Mesendoderm (in vitro differentiated cells): ENCODE measurements around the gene RFT1.

Source experiments
- DNase-seq: peaks from one replicate; pipeline ENCODE4 v3.0.0; 2013
- H2AK5ac ChIP-seq: 2 replicates; pipeline ENCODE4 v1.6.1; 2013; ENCODE audit warnings: low read length, inconsistent platforms
- H2BK120ac ChIP-seq: 2 replicates; pipeline ENCODE4 v1.6.1; 2013; ENCODE audit warnings: low read depth, mild to moderate bottlenecking, low read length, moderate library complexity, mixed read lengths
- H2BK15ac ChIP-seq: replicated peaks from 2 replicates; pipeline ENCODE4 v1.6.1; 2013; ENCODE audit warnings: low read depth, mild to moderate bottlenecking, moderate library complexity
- H2BK5ac ChIP-seq: 2 replicates; pipeline ENCODE4 v1.6.1; 2013; ENCODE audit warnings: low read length, inconsistent platforms
- H3K18ac ChIP-seq: 2 replicates; pipeline ENCODE4 v1.6.1; 2013; ENCODE audit warnings: mild to moderate bottlenecking, low read length, mixed read lengths
- H3K23ac ChIP-seq: one replicate; pipeline ENCODE4 v1.6.1; 2013; ENCODE audit warnings: low read length
- H3K27ac ChIP-seq: 2 replicates; pipeline ENCODE4 v1.5.1; 2013; ENCODE audit warnings: low read depth, mild to moderate bottlenecking, inconsistent platforms, low read length, moderate library complexity
- H3K27me3 ChIP-seq: 2 replicates; pipeline ENCODE4 v1.6.1; 2013; ENCODE audit warnings: low read length, control low read depth, mild to moderate bottlenecking, inconsistent platforms; ENCODE audit not compliant: insufficient read depth, poor library complexity
- H3K36me3 ChIP-seq: 2 replicates; pipeline ENCODE4 v1.6.1; 2013; ENCODE audit warnings: low read length, inconsistent platforms; ENCODE audit not compliant: control insufficient read depth, insufficient read depth
- H3K4ac ChIP-seq: one replicate; pipeline ENCODE4 v1.6.1; 2013; ENCODE audit warnings: low read depth, mild to moderate bottlenecking, low read length, moderate library complexity
- H3K4me1 ChIP-seq: 2 replicates; pipeline ENCODE4 v1.6.1; 2013; ENCODE audit warnings: low read depth, low read length, inconsistent platforms; ENCODE audit not compliant: control insufficient read depth
- H3K4me2 ChIP-seq: 2 replicates; pipeline ENCODE4 v1.6.1; 2013; ENCODE audit warnings: low read length
- H3K4me3 ChIP-seq: 2 replicates; pipeline ENCODE4 v1.5.1; 2013; ENCODE audit warnings: mild to moderate bottlenecking, low read length
- H3K56ac ChIP-seq: one replicate; pipeline ENCODE4 v1.6.1; 2013; ENCODE audit warnings: low read length
- H3K79me1 ChIP-seq: 2 replicates; pipeline ENCODE4 v1.6.1; 2013; ENCODE audit warnings: low read length, inconsistent platforms
- H3K79me2 ChIP-seq: 2 replicates; pipeline ENCODE4 v1.6.1; 2013; ENCODE audit warnings: mild to moderate bottlenecking, low read length; ENCODE audit not compliant: control insufficient read depth, insufficient read depth
- H3K9ac ChIP-seq: 2 replicates; pipeline ENCODE4 v1.6.1; 2013; ENCODE audit warnings: low read length, inconsistent platforms
- H4K5ac ChIP-seq: one replicate; pipeline ENCODE4 v1.6.1; 2013; ENCODE audit warnings: low read length
- H4K8ac ChIP-seq: one replicate; pipeline ENCODE4 v1.6.1; 2013; ENCODE audit warnings: low read depth, mild to moderate bottlenecking, control low read depth, low read length, moderate library complexity
- WGBS: extraction: QIAGEN DNeasy Blood & Tissue Kit; methylation state at CpG from one replicate; pipeline ENCODE4 v1.1.7; 2013; ENCODE audit warnings: low lambda C conversion rate, missing lambda C conversion rate; ENCODE audit not compliant: insufficient coverage; ENCODE audit errors: extremely low coverage; 5-methylcytosine and 5-hydroxymethylcytosine counted together

Gene RFT1

DNA sequence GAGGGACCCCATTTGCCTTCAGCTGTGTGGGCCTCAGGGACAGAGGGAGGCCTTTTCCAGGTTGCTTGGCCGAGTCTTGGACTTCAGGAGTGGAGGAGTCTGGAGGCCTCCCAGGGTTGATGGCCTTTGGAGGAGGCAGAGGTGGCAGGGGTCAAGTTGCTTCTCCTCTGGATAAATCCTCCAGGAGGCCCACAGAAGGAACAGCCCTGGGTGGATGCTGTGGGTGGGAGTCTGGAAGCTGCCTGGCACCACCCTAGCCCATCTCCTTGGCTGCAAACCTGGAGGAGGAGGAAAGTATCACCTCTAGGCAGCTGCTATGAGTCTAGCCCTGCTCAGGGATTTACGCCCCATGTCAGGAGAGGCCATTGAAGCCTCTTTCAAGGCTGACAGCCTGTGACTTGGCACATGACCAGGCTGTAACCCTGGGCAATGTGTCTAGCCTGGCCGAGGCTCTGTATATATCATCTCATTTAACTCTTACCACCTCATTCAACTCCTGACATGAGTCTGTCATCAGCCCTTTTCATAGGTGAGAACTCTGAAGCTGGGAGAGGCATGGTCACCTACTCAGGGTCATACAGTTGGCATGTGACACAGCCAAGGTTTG lies 27.8 kb upstream of the RFT1 start:
- Histone ChIP-seq H2BK5ac (no peak overlapping the region), H3K79me2 (peaks cover 3% of the 10 kb centered on the region), H3K27me3 (no peaks in the 10 kb centered on the region), H3K4me1 (peaks cover 12% of the 10 kb centered on the region), H3K9ac (no peak overlapping the region), H4K5ac (no peak overlapping the region), H3K18ac (no peak overlapping the region), H4K8ac (no peak overlapping the region), H3K4me3 (no peak overlapping the region), H3K27ac (no peak overlapping the region), H3K4me2 (no peak overlapping the region), H2BK15ac (no peak overlapping the region), H3K56ac (no peak overlapping the region), H3K23ac (no peak overlapping the region), H3K36me3 (no peaks in the 10 kb centered on the region), H2AK5ac (no peak overlapping the region), H3K79me1 (peaks cover 8% of the 10 kb centered on the region), H3K4ac (no peak overlapping the region), H2BK120ac (no peak overlapping the region)
- no CpG with 5 or more reads among the region's 3 CpGs for WGBS
- no peak for DNase-seq

GRCh38 chr3:53156368-53156834 lies 26.2 kb upstream of the RFT1 start:
- Histone ChIP-seq H4K5ac (no peak overlapping the region), H3K4me2 (no peak overlapping the region), H3K27me3 (no peaks in the 10 kb centered on the region), H4K8ac (no peak overlapping the region), H3K4me1 (peaks cover 3% of the 10 kb centered on the region), H3K27ac (no peak overlapping the region), H3K79me2 (no peaks in the 10 kb centered on the region), H3K9ac (no peak overlapping the region), H3K79me1 (no peaks in the 10 kb centered on the region), H2BK5ac (no peak overlapping the region), H3K23ac (no peak overlapping the region), H2BK120ac (no peak overlapping the region), H3K4me3 (no peak overlapping the region), H3K18ac (no peak overlapping the region), H2AK5ac (no peak overlapping the region), H2BK15ac (no peak overlapping the region), H3K4ac (no peak overlapping the region), H3K56ac (peak overlapping the region; percentile 45), H3K36me3 (no peaks in the 10 kb centered on the region)
- DNase-seq, result peak; percentile 41
- WGBS, result no CpG with 5 or more reads among the region's 36 CpGs

- no peak overlapping the region for H3K18ac ChIP-seq
Measured at GRCh38 chr3:53155760-53156159, 25.5 kb upstream of the RFT1 start.

GRCh38 chr3:53154881-53155285 lies 24.6 kb upstream of the RFT1 start:
- Histone ChIP-seq H2BK120ac (no peak overlapping the region), H3K79me1 (no peaks in the 10 kb centered on the region), H4K8ac (no peak overlapping the region), H3K4ac (no peak overlapping the region), H4K5ac (no peak overlapping the region), H3K27me3 (no peaks in the 10 kb centered on the region), H3K23ac (no peak overlapping the region), H3K79me2 (no peaks in the 10 kb centered on the region), H3K9ac (no peak overlapping the region), H2AK5ac (no peak overlapping the region), H3K27ac (no peak overlapping the region), H2BK5ac (no peak overlapping the region), H3K18ac (no peak overlapping the region), H2BK15ac (no peak overlapping the region), H3K4me2 (no peak overlapping the region), H3K4me3 (no peak overlapping the region), H3K36me3 (no peaks in the 10 kb centered on the region), H3K4me1 (no peaks in the 10 kb centered on the region), H3K56ac (no peak overlapping the region)
- no peak for DNase-seq
- WGBS, result no CpG with 5 or more reads among the region's 4 CpGs

More at GRCh38 chr3:53155760-53156159, 25.5 kb upstream of the RFT1 start:
- no peak overlapping the region for H3K4ac ChIP-seq
- H3K9ac ChIP-seq, result no peak overlapping the region
- no peaks in the 10 kb centered on the region for H3K27me3 ChIP-seq
- no peak overlapping the region for H2AK5ac ChIP-seq
- H2BK15ac ChIP-seq, result no peak overlapping the region
- H4K5ac ChIP-seq, result no peak overlapping the region
- DNase-seq, result no peak
- no peak overlapping the region for H3K4me2 ChIP-seq
- H3K4me3 ChIP-seq, result no peak overlapping the region
- no peaks in the 10 kb centered on the region for H3K36me3 ChIP-seq
- H3K79me1 ChIP-seq, result no peaks in the 10 kb centered on the region
- WGBS, result no CpG with 5 or more reads among the region's 6 CpGs
- no peak overlapping the region for H4K8ac ChIP-seq
- H2BK5ac ChIP-seq, result no peak overlapping the region
- no peak overlapping the region for H3K27ac ChIP-seq
- no peak overlapping the region for H2BK120ac ChIP-seq
- H3K23ac ChIP-seq, result no peak overlapping the region
- H3K56ac ChIP-seq, result no peak overlapping the region
- peaks cover 3% of the 10 kb centered on the region for H3K4me1 ChIP-seq
- H3K79me2 ChIP-seq, result no peaks in the 10 kb centered on the region

- no peak overlapping the region for H2BK5ac ChIP-seq
- H3K56ac ChIP-seq, result no peak overlapping the region
- H3K27me3 ChIP-seq, result no peaks in the 10 kb centered on the region
- no peaks in the 10 kb centered on the region for H3K36me3 ChIP-seq
- H3K79me2 ChIP-seq, result no peaks in the 10 kb centered on the region
- H3K4me2 ChIP-seq, result no peak overlapping the region
- no peak overlapping the region for H3K4ac ChIP-seq
- H3K79me1 ChIP-seq, result no peaks in the 10 kb centered on the region
- H3K9ac ChIP-seq, result no peak overlapping the region
- no peak for DNase-seq
- H3K27ac ChIP-seq, result no peak overlapping the region
- no CpG with 5 or more reads among the region's 6 CpGs for WGBS
- H2BK15ac ChIP-seq, result no peak overlapping the region
- no peak overlapping the region for H4K8ac ChIP-seq
- H3K4me1 ChIP-seq, result no peaks in the 10 kb centered on the region
- no peak overlapping the region for H3K23ac ChIP-seq
- H4K5ac ChIP-seq, result no peak overlapping the region
- no peak overlapping the region for H2BK120ac ChIP-seq
- no peak overlapping the region for H3K18ac ChIP-seq
- H2AK5ac ChIP-seq, result no peak overlapping the region
- no peak overlapping the region for H3K4me3 ChIP-seq
Measured at GRCh38 chr3:53153980-53154379, 23.7 kb upstream of the RFT1 start.

DNA sequence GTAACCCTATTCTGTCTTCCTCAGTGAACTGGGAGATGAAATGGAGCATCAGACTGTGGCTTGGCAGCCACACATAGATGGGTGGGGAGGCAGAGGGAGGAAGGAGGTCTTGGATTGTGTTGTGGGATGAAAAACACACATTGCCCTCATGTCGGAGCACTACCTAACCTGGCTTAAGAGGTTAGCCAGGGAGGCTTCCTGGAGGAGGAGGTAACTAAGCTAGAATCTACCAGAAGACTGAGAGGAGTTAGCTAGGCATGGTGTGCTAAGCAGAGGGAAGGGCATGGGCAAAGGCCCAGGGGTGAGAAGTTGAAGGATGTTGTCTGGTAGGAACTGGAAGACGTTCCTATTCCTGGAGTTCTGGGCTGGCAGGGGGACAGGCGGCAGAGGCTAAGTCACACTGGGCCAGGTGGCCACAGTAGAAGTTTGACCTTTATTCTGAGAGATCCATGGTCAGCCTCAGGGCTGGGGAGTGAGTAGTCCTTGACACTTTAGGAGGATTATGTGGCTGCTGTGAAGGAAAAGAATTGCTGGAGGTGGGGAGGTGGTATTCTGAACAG lies 23.1 kb upstream of the RFT1 start:
- WGBS, result no CpG with 5 or more reads among the region's 3 CpGs
- H3K27ac ChIP-seq, result no peak overlapping the region
- no peak overlapping the region for H3K4me2 ChIP-seq
- no peak overlapping the region for H2AK5ac ChIP-seq
- H2BK15ac ChIP-seq, result no peak overlapping the region
- H3K27me3 ChIP-seq, result no peaks in the 10 kb centered on the region
- H3K4me3 ChIP-seq, result no peak overlapping the region
- no peak overlapping the region for H3K18ac ChIP-seq
- H3K79me1 ChIP-seq, result no peaks in the 10 kb centered on the region
- H2BK120ac ChIP-seq, result no peak overlapping the region
- H4K5ac ChIP-seq, result no peak overlapping the region
- H3K56ac ChIP-seq, result no peak overlapping the region
- H3K4me1 ChIP-seq, result no peaks in the 10 kb centered on the region
- H3K79me2 ChIP-seq, result no peaks in the 10 kb centered on the region
- H3K36me3 ChIP-seq, result no peaks in the 10 kb centered on the region
- no peak overlapping the region for H3K4ac ChIP-seq
- no peak overlapping the region for H2BK5ac ChIP-seq
- no peak overlapping the region for H3K23ac ChIP-seq
- no peak overlapping the region for H4K8ac ChIP-seq
- H3K9ac ChIP-seq, result no peak overlapping the region
- DNase-seq, result no peak
